ENCODE results near the gene PDPR.
"Not testable (repeated sequence)": the region's sequence is repeated elsewhere in the genome, so short reads cannot be mapped to it uniquely, and the experiment has no call there.

GRCh38 chr16:70198666-70199065, 84.5 kb downstream of the PDPR start:
- not testable (repeated sequence) for TF ChIP-seq EGR1 (IDR thresholded peaks at IDR 0.05; ENCODE audit: low read depth in 2 of 2); TAF1 (conservative IDR thresholded peaks at IDR 0.05); FOXA2 (IDR thresholded peaks at IDR 0.05); CTCF (IDR thresholded peaks at IDR 0.05; ENCODE audit: low read depth, low read length, missing input control)

Data from liver (tissue), 3 donors.